Measurements from ENCODE around the gene SKIL.

DNA sequence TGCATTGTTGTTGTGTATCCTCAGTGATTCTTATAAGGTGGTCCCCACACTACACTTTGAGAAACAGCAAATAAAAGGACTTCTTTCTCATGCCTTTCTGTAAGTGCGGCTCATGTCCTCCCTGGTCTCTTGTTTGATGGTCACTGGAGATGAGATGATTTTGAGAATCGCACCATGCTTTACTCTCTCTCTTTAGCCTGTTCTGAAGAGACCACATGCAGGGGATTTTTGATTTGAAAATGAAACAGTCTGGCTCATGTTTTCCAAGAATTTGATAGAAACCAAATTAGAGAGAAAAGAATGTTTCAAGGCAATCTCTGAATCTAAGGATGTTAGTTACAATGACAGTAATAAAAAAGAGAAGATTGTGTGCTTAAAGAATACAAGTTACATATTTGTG, 79.2 kb downstream of the SKIL start:
- no peak for TF ChIP-seq CTCF (IDR thresholded peaks at IDR 0.05)
- TF ChIP-seq POLR2A (IDR thresholded peaks at IDR 0.05): no peak
